Astrocyte of the cerebellum (primary cell): Measurements from ENCODE around the gene JAKMIP2.
"Not testable (repeated sequence)": the region's sequence is repeated elsewhere in the genome, so short reads cannot be mapped to it uniquely, and the experiment has no call there.

ENCODE experiments used
- DNase-seq: peaks from one replicate; pipeline ENCODE4 v3.0.0-alpha.2; 2011; ENCODE audit warnings: low read depth
- H3K4me3 ChIP-seq: 2 replicates; pipeline ENCODE4 v1.5.1; 2011; ENCODE audit warnings: mild to moderate bottlenecking, low read depth, low read length, moderate library complexity
- CTCF ChIP-seq: IDR thresholded peaks from 2 replicates; pipeline ENCODE4 v1.5.1; 2012; ENCODE audit warnings: low read length, low read depth, moderate library complexity, mild to moderate bottlenecking; ENCODE audit errors: missing control alignments
- in situ Hi-C: cut with HindIII; loops from 2 replicates; pipeline ENCODE4 v1.10.0; 2017; ENCODE audit warnings: low sequenced_read_pairs

Gene JAKMIP2

GRCh38 chr5:147590096-147590495, 192.4 kb downstream of the JAKMIP2 start:
- no peak for TF ChIP-seq CTCF
- no peak overlapping the region for H3K4me3 ChIP-seq
- DNase-seq: no peak
- in situ Hi-C loops: loop anchor here (25.0 kb wide), 1 partner anchor 1103 kb away; no protein-coding TSS in a partner anchor

- no peak for DNase-seq
- in situ Hi-C loops: loop anchor here (25.0 kb wide), 1 partner anchor 1100 kb away; no protein-coding TSS in a partner anchor
- TF ChIP-seq CTCF: no peak
- no peak overlapping the region for H3K4me3 ChIP-seq
Observed at GRCh38 chr5:147586832-147587231, 195.7 kb downstream of the JAKMIP2 start.

DNA sequence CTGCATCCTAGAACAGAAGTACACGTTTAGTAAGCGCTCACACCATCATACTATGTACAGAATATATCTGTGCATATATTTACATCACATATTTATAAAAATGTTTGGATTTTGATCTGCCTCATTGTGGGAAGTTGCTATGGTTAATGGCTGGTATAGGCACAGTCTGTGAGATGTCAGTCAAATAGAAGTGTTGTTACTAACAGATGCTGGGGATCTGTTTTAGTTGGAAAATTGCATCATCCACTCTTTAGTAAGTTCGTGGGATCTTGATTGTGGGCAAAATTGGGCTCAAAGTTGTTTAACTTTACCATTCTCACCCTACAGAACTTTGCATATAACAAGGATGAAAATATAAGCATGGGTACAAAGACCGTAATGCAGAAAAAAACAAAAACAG, 196.3 kb downstream of the JAKMIP2 start:
- TF ChIP-seq CTCF: no peak
- H3K4me3 ChIP-seq: no peak overlapping the region
- no peak for DNase-seq
- in situ Hi-C loops: loop anchor here (25.0 kb wide), 1 partner anchor 1099 kb away; no protein-coding TSS in a partner anchor

- H3K4me3 ChIP-seq, DNase-seq: not testable (repeated sequence)
- in situ Hi-C loops: loop anchor here (25.0 kb wide), 1 partner anchor 1095 kb away; no protein-coding TSS in a partner anchor
Observed at GRCh38 chr5:147582272-147582671, 200.3 kb downstream of the JAKMIP2 start.

DNA sequence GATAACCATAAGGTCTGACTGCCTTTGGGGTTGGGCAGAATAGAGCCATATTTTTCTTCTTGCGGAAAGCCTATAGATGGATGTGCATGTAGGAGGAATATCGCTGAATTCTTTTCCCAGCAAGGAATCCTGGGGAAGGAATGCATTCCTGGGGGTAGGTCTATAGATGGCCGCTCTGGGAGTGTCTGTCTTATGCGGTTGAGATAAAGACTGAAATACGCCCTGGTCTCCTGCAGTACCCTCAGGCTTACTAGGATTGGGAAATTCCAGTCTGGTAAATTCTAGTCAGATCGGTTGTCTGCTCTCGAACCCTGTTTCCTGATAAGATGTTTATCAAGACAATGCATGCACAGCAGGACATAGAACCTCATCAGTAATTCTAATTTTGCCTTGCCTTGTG, 202.1 kb downstream of the JAKMIP2 start:
- in situ Hi-C loops: loop anchor here (25.0 kb wide), 1 partner anchor 1093 kb away; no protein-coding TSS in a partner anchor
- not testable (repeated sequence) for DNase-seq, H3K4me3 ChIP-seq

GRCh38 chr5:147578228-147579024, 204.1 kb downstream of the JAKMIP2 start:
- TF ChIP-seq CTCF: peak; percentile 56
- in situ Hi-C loops: loop anchor here (10.0 to 25.0 kb wide), 2 partner anchors 1044 to 1091 kb away; no protein-coding TSS in a partner anchor

GRCh38 chr5:147576646-147577535, 205.6 kb downstream of the JAKMIP2 start:
- H3K4me3 ChIP-seq: no peak overlapping the region
- in situ Hi-C loops: loop anchor here (10.0 to 25.0 kb wide), 2 partner anchors 1042 to 1090 kb away; no protein-coding TSS in a partner anchor
- no peak for DNase-seq
- peak; percentile 98 for TF ChIP-seq CTCF

More at GRCh38 chr5:147578228-147579024, 204.1 kb downstream of the JAKMIP2 start:
- no peak for DNase-seq
- H3K4me3 ChIP-seq: peak overlapping the region; percentile 10
